ENCODE measurements around the gene CDK14.

CDK14 gene

GRCh38 chr7:91041901-91042484 is 445.9 kb downstream of the CDK14 start:
- no peaks in the 10 kb centered on the region for H3K27me3 ChIP-seq (ENCODE audit: control insufficient read depth, insufficient read depth, low read length, poor library complexity, severe bottlenecking)
- H3K36me3 ChIP-seq (ENCODE audit: control insufficient read depth, insufficient read depth, low read length), result no peaks in the 10 kb centered on the region
- 86 to 90% methylated on average over 8 of the region's 8 CpGs for WGBS, 2 experiments
- no peaks in the 10 kb centered on the region for H3K9me3 ChIP-seq (ENCODE audit: control insufficient read depth, low read length)
- H3K4me3 ChIP-seq (ENCODE audit: insufficient read depth, low read depth, low read length), result no peak overlapping the region
- H3K4me1 ChIP-seq (ENCODE audit: control insufficient read depth, insufficient read depth, low read length), result no peaks in the 10 kb centered on the region
- H3K27ac ChIP-seq (ENCODE audit: insufficient read depth, low read depth, low read length, poor library complexity, severe bottlenecking), result no peak overlapping the region

- Histone ChIP-seq H3K9me3 (ENCODE audit: control insufficient read depth, low read length) (no peaks in the 10 kb centered on the region), H3K4me3 (ENCODE audit: insufficient read depth, low read depth, low read length) (no peak overlapping the region), H3K27ac (ENCODE audit: insufficient read depth, low read depth, low read length, poor library complexity, severe bottlenecking) (no peak overlapping the region), H3K27me3 (ENCODE audit: control insufficient read depth, insufficient read depth, low read length, poor library complexity, severe bottlenecking) (no peaks in the 10 kb centered on the region), H3K4me1 (ENCODE audit: control insufficient read depth, insufficient read depth, low read length) (no peaks in the 10 kb centered on the region), H3K36me3 (ENCODE audit: control insufficient read depth, insufficient read depth, low read length) (no peaks in the 10 kb centered on the region)
- 94 to 96% methylated on average over 1 of the region's 1 CpG for WGBS, 2 experiments
These were observed 447.1 kb downstream of the CDK14 start for GRCh38 chr7:91043186-91043585.

DNA sequence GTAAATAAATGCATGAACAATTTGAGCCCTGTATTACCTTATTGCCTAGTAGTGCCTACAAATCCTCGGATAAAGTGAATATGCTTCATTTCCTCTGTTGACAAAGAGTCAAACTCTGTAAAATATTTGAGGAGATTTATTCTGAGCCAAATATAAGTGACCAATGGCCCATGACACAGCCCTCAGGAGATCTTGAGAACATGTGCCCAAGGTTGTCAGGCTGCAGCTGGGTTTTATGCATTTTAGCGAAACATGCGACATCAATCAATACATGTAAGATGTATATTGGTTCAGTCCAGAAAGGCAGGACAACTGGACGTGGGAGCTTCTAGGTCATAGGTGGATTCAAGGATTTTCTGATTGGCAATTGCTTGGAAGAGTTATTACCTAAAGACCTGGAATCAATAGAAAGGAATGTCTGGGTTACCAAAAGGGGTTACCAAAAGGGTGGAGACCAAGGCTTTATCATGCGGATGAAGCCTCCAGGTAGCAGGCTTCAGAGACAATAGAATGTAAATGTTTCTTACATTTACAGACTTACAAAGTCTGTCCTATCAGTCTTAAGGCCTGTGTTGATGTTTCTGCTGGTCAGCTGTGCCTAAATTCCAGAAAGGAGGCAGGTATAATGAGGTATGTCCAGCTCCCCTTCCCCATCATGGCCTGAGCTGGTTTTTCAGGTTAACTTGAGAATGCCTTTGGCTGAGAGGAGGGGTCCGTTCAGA is 448.0 kb downstream of the CDK14 start:
- Histone ChIP-seq H3K27ac (ENCODE audit: insufficient read depth, low read depth, low read length, poor library complexity, severe bottlenecking) (no peak overlapping the region), H3K4me3 (ENCODE audit: insufficient read depth, low read depth, low read length) (no peak overlapping the region), H3K4me1 (ENCODE audit: control insufficient read depth, insufficient read depth, low read length) (no peaks in the 10 kb centered on the region), H3K27me3 (ENCODE audit: control insufficient read depth, insufficient read depth, low read length, poor library complexity, severe bottlenecking) (no peaks in the 10 kb centered on the region), H3K9me3 (ENCODE audit: control insufficient read depth, low read length) (no peaks in the 10 kb centered on the region), H3K36me3 (ENCODE audit: control insufficient read depth, insufficient read depth, low read length) (no peaks in the 10 kb centered on the region)
- 84 to 89% methylated on average over 5 of the region's 6 CpGs for WGBS, 2 experiments

- no peaks in the 10 kb centered on the region for H3K9me3 ChIP-seq (ENCODE audit: control insufficient read depth, low read length)
- no peak overlapping the region for H3K4me3 ChIP-seq (ENCODE audit: insufficient read depth, low read depth, low read length)
- H3K36me3 ChIP-seq (ENCODE audit: control insufficient read depth, insufficient read depth, low read length), result no peaks in the 10 kb centered on the region
- 100% methylated on average over 1 of the region's 1 CpG; no CpG with 5 or more reads in 1 of the 2 experiments for WGBS, 2 experiments
- no peaks in the 10 kb centered on the region for H3K4me1 ChIP-seq (ENCODE audit: control insufficient read depth, insufficient read depth, low read length)
- H3K27ac ChIP-seq (ENCODE audit: insufficient read depth, low read depth, low read length, poor library complexity, severe bottlenecking), result no peak overlapping the region
- no peaks in the 10 kb centered on the region for H3K27me3 ChIP-seq (ENCODE audit: control insufficient read depth, insufficient read depth, low read length, poor library complexity, severe bottlenecking)
These were observed 449.5 kb downstream of the CDK14 start for GRCh38 chr7:91045606-91046005.

- Histone ChIP-seq H3K36me3 (ENCODE audit: control insufficient read depth, insufficient read depth, low read length) (no peaks in the 10 kb centered on the region), H3K27ac (ENCODE audit: insufficient read depth, low read depth, low read length, poor library complexity, severe bottlenecking) (no peak overlapping the region), H3K9me3 (ENCODE audit: control insufficient read depth, low read length) (no peaks in the 10 kb centered on the region), H3K4me1 (ENCODE audit: control insufficient read depth, insufficient read depth, low read length) (no peaks in the 10 kb centered on the region), H3K27me3 (ENCODE audit: control insufficient read depth, insufficient read depth, low read length, poor library complexity, severe bottlenecking) (no peaks in the 10 kb centered on the region), H3K4me3 (ENCODE audit: insufficient read depth, low read depth, low read length) (no peak overlapping the region)
- WGBS, 2 experiments, result 92% methylated on average over 1 of the region's 2 CpGs; no CpG with 5 or more reads in 1 of the 2 experiments
These were observed 450.4 kb downstream of the CDK14 start for GRCh38 chr7:91046322-91047089.

GRCh38 chr7:91047636-91048035 is 451.5 kb downstream of the CDK14 start:
- no peak overlapping the region for H3K27ac ChIP-seq (ENCODE audit: insufficient read depth, low read depth, low read length, poor library complexity, severe bottlenecking)
- 93 to 97% methylated on average over 2 of the region's 2 CpGs for WGBS, 2 experiments

GRCh38 chr7:91050677-91051076 is 454.6 kb downstream of the CDK14 start:
- no peak overlapping the region for H3K4me3 ChIP-seq (ENCODE audit: insufficient read depth, low read depth, low read length)
- no peaks in the 10 kb centered on the region for H3K4me1 ChIP-seq (ENCODE audit: control insufficient read depth, insufficient read depth, low read length)
- H3K36me3 ChIP-seq (ENCODE audit: control insufficient read depth, insufficient read depth, low read length), result no peaks in the 10 kb centered on the region
- 94 to 100% methylated on average over 2 of the region's 2 CpGs for WGBS, 2 experiments
- H3K9me3 ChIP-seq (ENCODE audit: control insufficient read depth, low read length), result no peaks in the 10 kb centered on the region
- no peak overlapping the region for H3K27ac ChIP-seq (ENCODE audit: insufficient read depth, low read depth, low read length, poor library complexity, severe bottlenecking)
- H3K27me3 ChIP-seq (ENCODE audit: control insufficient read depth, insufficient read depth, low read length, poor library complexity, severe bottlenecking), result no peaks in the 10 kb centered on the region

More at GRCh38 chr7:91047636-91048035, 451.5 kb downstream of the CDK14 start:
- Histone ChIP-seq H3K27me3 (ENCODE audit: control insufficient read depth, insufficient read depth, low read length, poor library complexity, severe bottlenecking) (no peaks in the 10 kb centered on the region), H3K36me3 (ENCODE audit: control insufficient read depth, insufficient read depth, low read length) (no peaks in the 10 kb centered on the region), H3K9me3 (ENCODE audit: control insufficient read depth, low read length) (no peaks in the 10 kb centered on the region), H3K4me1 (ENCODE audit: control insufficient read depth, insufficient read depth, low read length) (no peaks in the 10 kb centered on the region), H3K4me3 (ENCODE audit: insufficient read depth, low read depth, low read length) (no peak overlapping the region)

DNA sequence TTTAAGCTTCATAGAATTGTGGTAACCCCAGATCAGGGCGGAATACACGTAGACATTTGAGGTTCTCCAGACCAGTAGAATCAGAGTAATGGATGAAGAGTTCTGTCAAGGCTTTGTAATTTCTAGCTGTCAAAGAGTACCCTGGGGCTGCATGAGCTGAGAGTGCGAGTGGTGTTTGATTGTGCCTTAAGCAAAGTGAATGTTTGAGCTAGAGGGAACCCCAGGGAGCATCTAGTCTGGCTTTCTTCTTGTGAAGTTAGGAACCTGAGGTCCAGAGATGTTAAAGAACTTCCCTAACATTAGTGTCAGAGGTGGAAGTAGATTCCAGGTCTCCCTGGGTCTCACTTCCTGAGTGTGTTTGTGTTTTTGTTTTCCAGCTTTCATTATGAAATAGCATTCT is 455.8 kb downstream of the CDK14 start:
- Histone ChIP-seq H3K4me1 (ENCODE audit: control insufficient read depth, insufficient read depth, low read length) (no peaks in the 10 kb centered on the region), H3K27ac (ENCODE audit: insufficient read depth, low read depth, low read length, poor library complexity, severe bottlenecking) (no peak overlapping the region), H3K36me3 (ENCODE audit: control insufficient read depth, insufficient read depth, low read length) (no peaks in the 10 kb centered on the region), H3K27me3 (ENCODE audit: control insufficient read depth, insufficient read depth, low read length, poor library complexity, severe bottlenecking) (no peaks in the 10 kb centered on the region), H3K9me3 (ENCODE audit: control insufficient read depth, low read length) (no peaks in the 10 kb centered on the region), H3K4me3 (ENCODE audit: insufficient read depth, low read depth, low read length) (no peak overlapping the region)
- 59 to 71% methylated on average over 3 of the region's 3 CpGs for WGBS, 2 experiments

DNA sequence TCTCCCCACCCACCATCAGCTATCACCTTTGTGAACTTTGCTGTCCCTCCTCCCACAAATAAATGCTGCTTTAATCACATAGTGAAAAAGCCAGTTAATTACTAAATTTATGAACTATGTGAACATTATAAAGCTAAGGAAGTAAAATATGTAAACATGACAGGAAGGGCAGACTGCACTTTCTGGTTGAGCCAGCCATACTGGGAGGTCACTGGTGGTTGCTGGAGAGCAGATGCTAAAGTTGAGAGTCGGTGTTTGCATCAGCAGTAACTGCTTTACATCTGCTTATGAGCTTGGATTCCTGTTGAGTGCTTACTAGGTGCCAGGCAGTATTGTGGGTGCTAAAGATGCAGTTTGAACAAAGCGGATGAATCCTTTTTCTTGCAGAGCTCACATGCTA is 458.3 kb downstream of the CDK14 start:
- Histone ChIP-seq H3K27ac (ENCODE audit: insufficient read depth, low read depth, low read length, poor library complexity, severe bottlenecking) (no peak overlapping the region), H3K9me3 (ENCODE audit: control insufficient read depth, low read length) (no peaks in the 10 kb centered on the region), H3K4me1 (ENCODE audit: control insufficient read depth, insufficient read depth, low read length) (no peaks in the 10 kb centered on the region), H3K36me3 (ENCODE audit: control insufficient read depth, insufficient read depth, low read length) (no peaks in the 10 kb centered on the region), H3K4me3 (ENCODE audit: insufficient read depth, low read depth, low read length) (no peak overlapping the region), H3K27me3 (ENCODE audit: control insufficient read depth, insufficient read depth, low read length, poor library complexity, severe bottlenecking) (no peaks in the 10 kb centered on the region)
- WGBS, 2 experiments, result 87 to 97% methylated on average over 2 of the region's 2 CpGs

DNA sequence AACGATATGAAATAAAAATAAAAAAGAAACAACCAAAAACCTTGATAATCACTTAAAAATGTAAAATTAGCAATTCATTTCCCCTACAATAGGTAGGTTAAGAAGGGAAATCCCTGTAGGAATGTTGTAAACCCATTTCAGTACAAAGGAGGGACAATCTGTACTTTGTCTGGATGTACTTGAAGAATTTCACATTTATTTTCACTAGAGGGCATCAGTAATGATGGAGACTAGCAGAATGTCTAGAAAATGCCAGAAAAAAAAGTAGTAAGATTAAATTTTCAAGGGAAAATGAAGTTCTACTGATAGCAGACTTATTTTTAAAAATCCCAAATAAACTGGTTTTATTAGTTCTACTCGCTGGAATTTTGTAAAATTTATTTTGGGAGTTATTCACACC is 459.1 kb downstream of the CDK14 start:
- 100% methylated on average over 1 of the region's 2 CpGs; no CpG with 5 or more reads in 1 of the 2 experiments for WGBS, 2 experiments

More for the DNA sequence above, 459.1 kb downstream of the CDK14 start:
- Histone ChIP-seq H3K9me3 (ENCODE audit: control insufficient read depth, low read length) (no peaks in the 10 kb centered on the region), H3K36me3 (ENCODE audit: control insufficient read depth, insufficient read depth, low read length) (no peaks in the 10 kb centered on the region), H3K4me1 (ENCODE audit: control insufficient read depth, insufficient read depth, low read length) (no peaks in the 10 kb centered on the region), H3K27me3 (ENCODE audit: control insufficient read depth, insufficient read depth, low read length, poor library complexity, severe bottlenecking) (no peaks in the 10 kb centered on the region), H3K4me3 (ENCODE audit: insufficient read depth, low read depth, low read length) (no peak overlapping the region), H3K27ac (ENCODE audit: insufficient read depth, low read depth, low read length, poor library complexity, severe bottlenecking) (no peak overlapping the region)
